NOMO-1 treated with dmso at 0.1 percent for 144 hours (cell line): ENCODE results near the gene ANO2.
A peak's percentile ranks its signal among the peaks of the same experiment; 100 is the strongest.

ENCODE experiments used
- DNase-seq: peaks from one replicate; lab custom pipeline; 2025; ENCODE audit not compliant: unreplicated experiment; lab: John Stamatoyannopoulos, UW

Gene ANO2

GRCh38 chr12:5945071-5946008 is at the start of gene ANO2:
ANO2 (minus strand) TSS chr12:5945259; CDS start chr12:5945217, 42 bp downstream.
- DNase-seq, result no peak

- no peak for DNase-seq
Observed at GRCh38 chr12:5989621-5990020, 44.6 kb upstream of the ANO2 start.

- peak; percentile 22 for DNase-seq
Observed at GRCh38 chr12:5988659-5989116, 43.6 kb upstream of the ANO2 start.

GRCh38 chr12:5988088-5988487 is 43.0 kb upstream of the ANO2 start:
- no peak for DNase-seq

- DNase-seq, result no peak
Observed at GRCh38 chr12:5987573-5987972, 42.5 kb upstream of the ANO2 start.

GRCh38 chr12:5985471-5985870 is 40.4 kb upstream of the ANO2 start:
- DNase-seq, result no peak

GRCh38 chr12:5984873-5985272 is 39.8 kb upstream of the ANO2 start:
- no peak for DNase-seq

GRCh38 chr12:5982106-5982505 is 37.0 kb upstream of the ANO2 start:
- no peak for DNase-seq

- no peak for DNase-seq
Observed at GRCh38 chr12:5977556-5977955, 32.5 kb upstream of the ANO2 start.

GRCh38 chr12:5976711-5977110 is 31.7 kb upstream of the ANO2 start:
- DNase-seq, result no peak

- DNase-seq, result no peak
Observed at GRCh38 chr12:5976196-5976595, 31.1 kb upstream of the ANO2 start.

GRCh38 chr12:5973461-5974115 is 28.5 kb upstream of the ANO2 start:
- DNase-seq, result no peak

- DNase-seq, result no peak
Observed at GRCh38 chr12:5972387-5972786, 27.3 kb upstream of the ANO2 start.

- DNase-seq, result no peak
Observed at GRCh38 chr12:5971194-5971850, 26.3 kb upstream of the ANO2 start.

GRCh38 chr12:5969974-5970690 is 25.1 kb upstream of the ANO2 start:
- DNase-seq, result no peak

- DNase-seq, result no peak
Observed at GRCh38 chr12:5969156-5969973, 24.3 kb upstream of the ANO2 start.

GRCh38 chr12:5967645-5968415 is 22.8 kb upstream of the ANO2 start:
- DNase-seq, result no peak

GRCh38 chr12:5966486-5967095 is 21.5 kb upstream of the ANO2 start:
- no peak for DNase-seq

GRCh38 chr12:5965950-5966383 is 20.9 kb upstream of the ANO2 start:
- DNase-seq, result no peak
